OCI-LY1 (cell line): ENCODE results near the gene ATR.

Experiments
- H2AFZ ChIP-seq: fragments of 200-600 bp; sonication (generic), shearing (Covaris generic); 2 replicates; pipeline ENCODE4 v1.6.0; 2014; ENCODE audit warnings: antibody characterized with exemption, mild to moderate bottlenecking, low read length
- H3F3A ChIP-seq: fragments of 200-600 bp; sonication (generic), shearing (Covaris generic); 2 replicates; pipeline ENCODE4 v1.6.0; 2014; ENCODE audit warnings: mild to moderate bottlenecking, antibody characterized with exemption, low read length, moderate library complexity; ENCODE audit not compliant: insufficient read depth
- H3K27ac ChIP-seq: fragments of 200-600 bp; sonication (generic); 2 replicates; pipeline ENCODE4 v1.5.1; 2014; ENCODE audit warnings: low read length, mixed run types, mild to moderate bottlenecking, low read depth; ENCODE audit not compliant: poor library complexity, severe bottlenecking
- H3K27me3 ChIP-seq: fragments of 200-600 bp; sonication (generic); 2 replicates; pipeline ENCODE4 v1.6.0; 2014; ENCODE audit warnings: antibody characterized with exemption, mild to moderate bottlenecking, low read length, moderate library complexity; ENCODE audit not compliant: insufficient read depth
- H3K36me3 ChIP-seq: fragments of 200-600 bp; sonication (generic); 2 replicates; pipeline ENCODE4 v1.6.1; 2014; ENCODE audit warnings: mild to moderate bottlenecking, antibody characterized with exemption, low read length, moderate library complexity, mixed read lengths; ENCODE audit not compliant: insufficient read depth
- H3K4me1 ChIP-seq: fragments of 200-600 bp; sonication (generic); 2 replicates; pipeline ENCODE4 v1.5.1; 2014; ENCODE audit warnings: mild to moderate bottlenecking, low read length, moderate library complexity; ENCODE audit not compliant: insufficient read depth, severe bottlenecking
- H3K4me2 ChIP-seq: fragments of 200-600 bp; sonication (generic), shearing (Covaris generic); 2 replicates; pipeline ENCODE4 v1.6.1; 2014; ENCODE audit warnings: low read length
- H3K4me3 ChIP-seq: fragments of 200-600 bp; sonication (generic); 2 replicates; pipeline ENCODE4 v1.5.1; 2014; ENCODE audit warnings: low read length, low read depth, mild to moderate bottlenecking, mixed read lengths; ENCODE audit not compliant: poor library complexity, severe bottlenecking
- H3K79me2 ChIP-seq: fragments of 200-600 bp; shearing (Covaris generic); 2 replicates; pipeline ENCODE4 v1.6.1; 2016; ENCODE audit warnings: mixed run types, low read length, mixed read lengths; ENCODE audit not compliant: insufficient read depth
- H3K9ac ChIP-seq: fragments of 200-600 bp; sonication (generic), shearing (Covaris generic); 2 replicates; pipeline ENCODE4 v1.6.1; 2014; ENCODE audit warnings: mild to moderate bottlenecking, low read length, mixed read lengths
- H3K9me2 ChIP-seq: fragments of 200-600 bp; sonication (generic), shearing (Covaris generic); 2 replicates; pipeline ENCODE4 v1.6.1; 2014; ENCODE audit warnings: low read depth, mild to moderate bottlenecking, low read length, mixed read lengths
- H3K9me3 ChIP-seq: fragments of 200-600 bp; shearing (Covaris generic); 2 replicates; pipeline ENCODE4 v1.6.1; 2014; ENCODE audit warnings: low read length, mixed read lengths
- H4K20me1 ChIP-seq: fragments of 200-600 bp; sonication (generic), shearing (Covaris generic); 2 replicates; pipeline ENCODE4 v1.6.0; 2016; ENCODE audit warnings: mild to moderate bottlenecking, low read length; ENCODE audit not compliant: insufficient read depth
- CTCF ChIP-seq: fragments of 200-600 bp; sonication (generic), shearing (Covaris generic); IDR thresholded peaks from 2 replicates; pipeline ENCODE4 v1.5.1; 2017; ENCODE audit warnings: mild to moderate bottlenecking, antibody characterized with exemption, low read length, moderate library complexity, mixed read lengths
- EZH2 ChIP-seq: fragments of 200-600 bp; sonication (generic), shearing (Covaris generic); IDR thresholded peaks from 2 replicates; pipeline ENCODE4 v1.8.0; 2017; ENCODE audit warnings: borderline replicate concordance, mixed run types, mild to moderate bottlenecking, antibody characterized with exemption, low read length, moderate library complexity, mixed read lengths

Gene ATR

GRCh38 chr3:142470826-142471225 lies 107.7 kb downstream of the ATR start:
- Histone ChIP-seq H3K27me3 (no peaks in the 10 kb centered on the region), H3K9ac (no peak overlapping the region), H4K20me1 (no peaks in the 10 kb centered on the region), H3K4me1 (no peaks in the 10 kb centered on the region), H2AFZ (no peak overlapping the region), H3K4me3 (no peak overlapping the region), H3K9me2 (no peaks in the 10 kb centered on the region), H3K27ac (no peak overlapping the region), H3K9me3 (no peaks in the 10 kb centered on the region), H3K4me2 (no peak overlapping the region), H3K79me2 (no peaks in the 10 kb centered on the region), H3K36me3 (peaks cover 22% of the 10 kb centered on the region), H3F3A (no peaks in the 10 kb centered on the region)
- TF ChIP-seq CTCF (no peak), EZH2 (no peak)

GRCh38 chr3:142468456-142468855 lies 110.1 kb downstream of the ATR start:
- Histone ChIP-seq H2AFZ (no peak overlapping the region), H3K4me2 (no peak overlapping the region), H3K9me2 (no peaks in the 10 kb centered on the region), H4K20me1 (no peaks in the 10 kb centered on the region), H3K4me1 (no peaks in the 10 kb centered on the region), H3F3A (no peaks in the 10 kb centered on the region), H3K4me3 (no peak overlapping the region), H3K27me3 (no peaks in the 10 kb centered on the region), H3K79me2 (no peaks in the 10 kb centered on the region), H3K9me3 (no peaks in the 10 kb centered on the region), H3K36me3 (peaks cover 33% of the 10 kb centered on the region), H3K27ac (no peak overlapping the region), H3K9ac (no peak overlapping the region)
- TF ChIP-seq CTCF: no peak
- no peak for TF ChIP-seq EZH2

GRCh38 chr3:142467768-142468167 lies 110.8 kb downstream of the ATR start:
- Histone ChIP-seq H3K27me3 (no peaks in the 10 kb centered on the region), H3K79me2 (no peaks in the 10 kb centered on the region), H3K9me2 (no peaks in the 10 kb centered on the region), H3K4me2 (no peak overlapping the region), H4K20me1 (no peaks in the 10 kb centered on the region), H2AFZ (no peak overlapping the region), H3K36me3 (peaks cover 33% of the 10 kb centered on the region), H3K9me3 (no peaks in the 10 kb centered on the region), H3K9ac (no peak overlapping the region), H3F3A (no peaks in the 10 kb centered on the region), H3K4me3 (no peak overlapping the region), H3K27ac (no peak overlapping the region), H3K4me1 (no peaks in the 10 kb centered on the region)
- no peak for TF ChIP-seq CTCF
- no peak for TF ChIP-seq EZH2
